ENCODE results near the gene RAP2B. TPM values are rescaled to one million over a fixed set of nuclear protein-coding genes. Genes with fewer than 3 reads are reported as not detected.
"Not testable (repeated sequence)": the region's sequence is repeated elsewhere in the genome, so short reads cannot be mapped to it uniquely, and the experiment has no call there.

RAP2B gene
- total RNA-seq, 2 donors from 2014 or later = 6.6 to 6.9 TPM

GRCh38 chr3:153176197-153176596, 14.2 kb downstream of the RAP2B start:
- no peak for ATAC-seq
- intact Hi-C loops (cut with DNase I) = no loop called here

GRCh38 chr3:153180860-153181372, 18.9 kb downstream of the RAP2B start:
- ATAC-seq (no peak), DNase-seq (no peak)
- intact Hi-C loops (cut with DNase I) = no loop called here

More at GRCh38 chr3:153176197-153176596, 14.2 kb downstream of the RAP2B start:
- no peak for DNase-seq

DNA sequence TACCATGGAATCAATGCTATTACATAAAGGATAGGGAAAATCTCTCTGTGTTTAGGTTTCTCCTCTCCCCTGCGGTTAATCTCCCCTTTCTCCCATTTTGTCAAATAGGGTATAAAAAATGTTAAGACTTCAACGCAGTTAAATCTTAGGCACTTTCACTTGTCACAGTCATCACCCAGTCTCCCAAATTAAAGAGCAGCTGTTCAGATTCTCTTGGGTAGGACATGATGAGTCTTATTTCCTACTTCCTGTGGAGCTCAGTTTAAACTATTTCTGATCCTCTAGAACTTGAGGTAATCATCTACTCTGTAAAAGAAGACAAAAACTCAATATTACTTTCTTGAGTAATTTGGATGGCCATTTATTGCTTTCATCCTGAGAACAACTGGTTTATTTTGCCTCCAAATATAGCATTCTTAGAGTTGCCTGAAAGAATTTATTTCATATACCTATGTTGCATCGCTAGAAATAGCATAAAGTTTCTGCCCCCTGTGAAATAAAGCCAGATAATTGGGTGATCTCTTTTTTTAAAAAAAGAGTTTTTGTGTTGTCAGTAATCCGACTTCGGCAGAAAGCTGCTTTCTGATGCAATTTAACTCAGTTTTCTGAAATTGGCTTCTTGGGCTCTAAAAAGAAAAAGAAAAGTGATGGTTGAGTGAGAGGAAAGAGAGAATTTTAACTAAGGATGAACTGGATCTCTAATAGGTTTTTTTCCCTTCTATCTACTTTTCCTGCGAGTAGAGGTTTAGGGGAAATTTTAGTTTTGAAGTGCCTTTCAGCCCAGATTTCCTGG, 20.7 kb downstream of the RAP2B start:
- intact Hi-C loops (cut with DNase I) = no loop called here
- DNase-seq = no peak
- no peak for ATAC-seq

GRCh38 chr3:153190923-153191322, 28.9 kb downstream of the RAP2B start:
- intact Hi-C loops (cut with DNase I) = no loop called here

DNA sequence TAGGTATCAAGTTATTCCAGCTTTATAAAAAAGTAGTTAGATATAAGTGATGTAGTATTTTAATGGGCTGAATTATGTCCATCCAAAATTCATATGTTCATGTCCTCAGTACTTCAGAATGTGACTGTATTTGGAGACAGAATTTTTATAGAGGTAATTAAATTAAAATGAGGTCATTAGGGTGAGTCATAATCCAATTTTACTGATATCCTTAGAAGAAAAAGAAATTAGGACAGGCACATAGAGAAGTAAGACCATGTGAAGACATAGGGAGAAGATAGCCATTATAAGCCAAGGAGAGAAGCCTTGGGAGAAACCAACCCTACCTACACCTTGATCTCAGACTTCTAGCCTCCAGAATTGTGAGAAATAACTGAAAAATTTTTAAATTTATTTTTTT, 30.3 kb downstream of the RAP2B start:
- intact Hi-C loops (cut with DNase I) = no loop called here
- ATAC-seq (no peak), DNase-seq (no peak)

More at GRCh38 chr3:153190923-153191322, 28.9 kb downstream of the RAP2B start:
- no peak for ATAC-seq
- no peak for DNase-seq

DNA sequence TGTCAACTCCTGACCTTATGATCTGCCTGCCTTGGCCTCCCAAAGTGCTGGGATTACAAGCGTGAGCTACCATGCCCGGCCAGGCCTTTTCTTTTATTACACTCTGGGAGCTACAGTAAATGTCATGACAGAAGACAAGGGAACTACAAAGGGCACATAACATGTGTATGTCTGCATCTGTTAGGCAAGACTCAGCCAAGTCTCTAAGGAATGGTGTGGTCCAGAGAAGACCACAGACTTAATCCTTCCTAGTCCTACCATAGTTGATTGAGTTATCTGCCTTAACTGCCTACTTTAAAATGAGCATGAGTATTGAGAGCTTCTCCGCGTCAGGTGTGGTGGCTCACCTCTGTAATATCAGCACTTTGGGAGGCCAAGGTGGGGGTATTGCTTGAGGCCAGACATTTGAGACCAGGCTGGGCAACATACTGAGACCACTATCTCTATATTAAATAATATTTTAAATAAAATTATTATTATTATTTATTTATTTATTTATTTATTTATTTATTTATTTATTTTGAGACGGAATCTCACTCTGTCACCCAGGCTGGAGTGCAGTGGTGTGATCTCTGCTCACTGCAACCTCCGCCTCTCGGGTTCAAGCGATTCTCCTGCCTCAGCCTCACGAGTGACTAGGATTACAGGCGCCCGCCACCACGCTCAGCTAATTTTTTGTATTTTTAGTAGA, 31.9 kb downstream of the RAP2B start:
- ATAC-seq; DNase-seq; intact Hi-C loops (cut with DNase I): not testable (repeated sequence)

DNA sequence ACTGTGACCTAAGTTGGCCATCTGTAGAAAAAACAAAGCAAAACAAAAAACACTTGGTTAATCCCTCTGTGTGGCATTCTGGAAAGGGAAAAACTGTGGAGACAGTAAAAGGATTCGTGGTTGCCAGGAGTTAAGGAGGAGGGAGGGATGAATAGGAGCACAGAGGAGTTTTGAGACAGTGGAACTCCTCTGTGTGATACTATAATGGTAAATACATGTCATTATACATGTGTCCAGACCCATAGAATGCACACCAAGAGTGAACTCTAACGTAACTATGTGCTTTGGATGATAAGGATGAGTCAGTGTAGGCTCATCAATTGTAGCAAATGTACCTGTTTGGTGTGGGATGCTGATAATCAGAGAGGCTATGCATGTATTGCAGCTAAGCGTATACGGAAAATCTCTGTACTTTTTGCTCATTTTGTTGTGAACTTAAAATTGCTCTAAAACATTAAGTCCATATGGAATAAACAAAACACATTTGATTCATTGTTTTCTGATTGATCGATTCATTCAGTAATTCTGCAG, 33.4 kb downstream of the RAP2B start:
- intact Hi-C loops (cut with DNase I) = no loop called here
- DNase-seq (no peak), ATAC-seq (no peak)

- DNase-seq (peak; percentile 38), ATAC-seq (peak in 1 of 2 donors; percentile 67)
- intact Hi-C loops (cut with DNase I) = no loop called here
Observed at GRCh38 chr3:153209596-153209995, 47.6 kb downstream of the RAP2B start.

GRCh38 chr3:153210146-153210545, 48.1 kb downstream of the RAP2B start:
- intact Hi-C loops (cut with DNase I) = no loop called here
- ATAC-seq (peak; percentile 34 to 38), DNase-seq (no peak)

- intact Hi-C loops (cut with DNase I) = no loop called here
- DNase-seq (no peak), ATAC-seq (no peak)
Observed at GRCh38 chr3:153210660-153211059, 48.6 kb downstream of the RAP2B start.

DNA sequence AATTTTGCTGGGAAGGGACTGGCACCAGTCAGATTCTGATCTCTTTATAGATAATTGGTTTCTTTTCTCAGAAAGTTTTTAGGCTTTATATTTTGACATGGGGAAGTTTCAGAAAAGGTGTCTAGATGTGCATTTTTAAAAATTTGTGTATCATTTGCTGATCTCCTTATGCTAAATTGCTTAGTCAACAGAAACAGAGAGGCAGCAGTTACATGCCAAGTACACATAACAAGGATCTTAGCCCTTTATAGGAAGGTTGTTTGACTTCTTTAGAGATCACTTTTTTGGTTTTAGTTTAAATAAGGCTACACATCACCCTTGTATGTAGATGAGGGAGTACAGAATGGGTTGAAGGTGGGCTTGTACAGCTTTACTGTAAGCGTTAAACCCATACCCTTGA, 53.5 kb downstream of the RAP2B start:
- DNase-seq = no peak
- no peak for ATAC-seq
- intact Hi-C loops (cut with DNase I) = no loop called here

- intact Hi-C loops (cut with DNase I) = no loop called here
- DNase-seq = no peak
- ATAC-seq = no peak
Observed at GRCh38 chr3:153215966-153216365, 53.9 kb downstream of the RAP2B start.

GRCh38 chr3:153216928-153217327, 54.9 kb downstream of the RAP2B start:
- no peak for ATAC-seq
- intact Hi-C loops (cut with DNase I) = no loop called here

GRCh38 chr3:153219146-153219545, 57.1 kb downstream of the RAP2B start:
- ATAC-seq (no peak), DNase-seq (no peak)
- intact Hi-C loops (cut with DNase I) = no loop called here

More at GRCh38 chr3:153216928-153217327, 54.9 kb downstream of the RAP2B start:
- DNase-seq = no peak
